C4-2B (cell line): ENCODE results near the gene CST3.

Source experiments
- H3K27ac ChIP-seq: fragments of 450-650 bp; 2 replicates; pipeline ENCODE4 v1.5.1; 2017
- CTCF ChIP-seq: fragments of 450-650 bp; conservative IDR thresholded peaks from 2 replicates; pipeline ENCODE4 v1.5.1; 2017; ENCODE audit warnings: mild to moderate bottlenecking
- ZFX ChIP-seq: fragments of 450-650 bp; IDR thresholded peaks from 2 replicates; pipeline ENCODE4 v1.6.1; 2017

Gene CST3

GRCh38 chr20:23588434-23589403 lies 49.0 kb downstream of the CST3 start:
- no peak for TF ChIP-seq CTCF
- TF ChIP-seq ZFX, result no peak

GRCh38 chr20:23587631-23588030 lies 50.1 kb downstream of the CST3 start:
- no peak overlapping the region for H3K27ac ChIP-seq
- TF ChIP-seq ZFX (no peak), CTCF (no peak)

More at GRCh38 chr20:23588434-23589403, 49.0 kb downstream of the CST3 start:
- no peak overlapping the region for H3K27ac ChIP-seq

- TF ChIP-seq CTCF, result no peak
- no peak for TF ChIP-seq ZFX
- H3K27ac ChIP-seq, result no peak overlapping the region
Observed at GRCh38 chr20:23586735-23587525, 50.8 kb downstream of the CST3 start.

GRCh38 chr20:23585808-23586734 lies 51.7 kb downstream of the CST3 start:
- no peak overlapping the region for H3K27ac ChIP-seq
- TF ChIP-seq CTCF, result no peak
- no peak for TF ChIP-seq ZFX

- TF ChIP-seq CTCF, result no peak
- no peak overlapping the region for H3K27ac ChIP-seq
Observed at GRCh38 chr20:23585449-23585807, 52.3 kb downstream of the CST3 start.

GRCh38 chr20:23584434-23585199 lies 53.1 kb downstream of the CST3 start:
- TF ChIP-seq CTCF (no peak), ZFX (no peak)
- no peak overlapping the region for H3K27ac ChIP-seq
